Amniotic epithelial cell (primary cell): Measurements from ENCODE around the gene PPP2R3A.
"Not testable (repeated sequence)": the region's sequence is repeated elsewhere in the genome, so short reads cannot be mapped to it uniquely, and the experiment has no call there.

Experiments used
- DNase-seq: peaks from one replicate; pipeline ENCODE4 v3.0.0-alpha.2; 2010; ENCODE audit warnings: low read depth

Gene PPP2R3A

GRCh38 chr3:136083641-136084382, 118.3 kb downstream of the PPP2R3A start:
- not testable (repeated sequence) for DNase-seq

GRCh38 chr3:136085067-136085466, 119.5 kb downstream of the PPP2R3A start:
- DNase-seq, result not testable (repeated sequence)

GRCh38 chr3:136093771-136094170, 128.2 kb downstream of the PPP2R3A start:
- no peak for DNase-seq

DNA sequence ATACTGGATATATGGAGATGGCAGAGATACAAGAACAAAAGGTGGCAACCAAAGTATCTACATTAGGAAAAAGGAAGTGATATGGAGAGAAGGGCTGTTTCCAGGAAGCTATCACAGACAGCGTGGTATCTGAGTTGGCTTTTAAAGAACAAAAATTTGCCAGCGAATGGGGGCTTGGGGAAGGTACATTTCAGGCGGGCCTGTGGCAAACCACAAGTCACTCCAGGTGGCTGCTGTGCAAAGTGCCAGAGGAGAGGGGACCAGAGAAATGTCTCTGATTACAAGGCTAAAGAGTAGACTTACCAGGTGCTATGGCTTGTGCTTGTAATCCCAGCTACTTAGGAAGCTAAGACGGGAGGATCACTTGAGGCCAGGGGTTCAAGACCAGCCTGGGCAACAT, 139.5 kb downstream of the PPP2R3A start:
- DNase-seq, result no peak

DNA sequence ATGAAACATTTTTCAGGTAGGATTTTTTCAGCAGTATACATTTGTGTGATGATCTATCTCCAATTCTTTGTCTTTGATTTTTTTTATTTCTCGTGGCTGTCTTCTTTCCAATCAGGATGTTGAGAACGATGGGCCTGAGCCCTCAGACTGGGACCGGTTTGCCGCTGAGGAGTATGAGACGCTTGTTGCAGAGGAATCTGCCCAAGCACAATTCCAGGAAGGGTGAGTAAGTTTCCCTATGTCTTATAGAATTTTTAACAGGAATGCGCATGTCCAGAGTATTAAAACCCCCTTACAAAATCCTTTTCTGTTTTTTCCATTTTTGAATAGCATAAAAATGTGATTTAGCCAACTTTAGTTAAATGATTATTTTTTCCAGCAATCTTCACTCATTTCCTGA, 140.6 kb downstream of the PPP2R3A start:
- no peak for DNase-seq

DNA sequence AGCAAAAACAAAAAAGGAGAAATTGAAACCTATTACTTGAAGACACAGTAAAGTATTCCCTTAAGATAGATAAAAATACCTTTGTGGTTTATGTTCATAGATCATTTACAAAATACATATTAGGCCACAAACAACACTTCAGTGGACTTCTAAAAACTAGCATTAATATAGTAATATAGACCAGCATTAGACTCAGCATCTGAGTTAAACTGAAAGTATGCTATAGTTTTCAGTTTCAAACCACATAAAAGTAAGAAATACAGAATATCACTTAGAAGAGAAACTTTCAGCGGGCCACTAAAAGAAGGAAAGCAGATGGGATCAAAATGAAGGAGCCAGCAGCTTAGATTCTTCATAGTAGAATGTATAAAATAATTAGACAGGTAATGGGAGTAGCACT, 144.0 kb downstream of the PPP2R3A start:
- no peak for DNase-seq

- DNase-seq, result no peak
Observed at GRCh38 chr3:136110481-136110880, 145.0 kb downstream of the PPP2R3A start.

- peak; percentile 67 for DNase-seq
Observed at GRCh38 chr3:136114421-136114820, 148.9 kb downstream of the PPP2R3A start.

GRCh38 chr3:136119332-136119731, 153.8 kb downstream of the PPP2R3A start:
- not testable (repeated sequence) for DNase-seq

GRCh38 chr3:136119783-136120182, 154.3 kb downstream of the PPP2R3A start:
- not testable (repeated sequence) for DNase-seq

GRCh38 chr3:136120373-136121348, 155.1 kb downstream of the PPP2R3A start:
- DNase-seq, result peak; percentile 29

GRCh38 chr3:136122006-136122405, 156.5 kb downstream of the PPP2R3A start:
- DNase-seq, result no peak

- not testable (repeated sequence) for DNase-seq
Observed at GRCh38 chr3:136131647-136132046, 166.1 kb downstream of the PPP2R3A start.

GRCh38 chr3:136134091-136134490, 168.6 kb downstream of the PPP2R3A start:
- DNase-seq, result no peak

DNA sequence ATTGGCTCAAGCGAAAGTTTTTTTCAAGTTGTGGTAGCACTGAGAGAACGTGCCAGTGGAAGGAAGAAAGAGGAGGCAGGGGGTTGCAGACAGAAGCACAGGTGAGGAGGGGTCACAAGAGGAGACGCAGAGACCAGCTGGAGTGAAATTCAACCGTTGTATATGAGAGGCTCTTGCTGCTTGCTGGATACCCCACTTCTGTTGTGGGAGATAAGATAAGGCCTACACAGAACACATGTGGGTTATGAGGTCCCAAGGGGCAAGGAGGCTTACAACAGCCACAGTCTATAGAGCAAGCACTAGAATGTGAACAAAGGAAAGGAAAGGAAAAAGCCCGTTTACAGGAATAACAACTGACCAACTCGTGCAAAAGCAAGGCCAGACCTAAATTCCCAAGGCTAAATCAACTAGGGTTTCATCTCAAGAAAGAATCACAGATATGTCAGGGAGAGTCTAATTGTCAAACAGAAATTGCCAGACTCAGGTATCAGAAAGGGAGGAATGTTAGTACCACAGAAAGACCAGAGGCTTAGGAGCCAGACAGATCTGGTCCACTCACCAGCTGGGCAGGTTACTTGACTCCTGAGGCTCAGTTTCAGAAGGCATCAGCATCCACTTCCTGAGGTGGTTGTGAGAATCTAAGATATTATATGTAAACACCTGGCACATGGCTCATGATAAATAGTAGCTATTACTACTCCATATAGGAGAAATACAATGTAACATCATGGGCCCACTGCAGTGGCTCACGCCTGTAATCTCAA, 169.7 kb downstream of the PPP2R3A start:
- DNase-seq, result peak; percentile 35

- DNase-seq, result no peak
Observed at GRCh38 chr3:136136454-136136853, 170.9 kb downstream of the PPP2R3A start.

- no peak for DNase-seq
Observed at GRCh38 chr3:136141291-136141785, 175.8 kb downstream of the PPP2R3A start.

- no peak for DNase-seq
Observed at GRCh38 chr3:136141891-136142290, 176.4 kb downstream of the PPP2R3A start.

DNA sequence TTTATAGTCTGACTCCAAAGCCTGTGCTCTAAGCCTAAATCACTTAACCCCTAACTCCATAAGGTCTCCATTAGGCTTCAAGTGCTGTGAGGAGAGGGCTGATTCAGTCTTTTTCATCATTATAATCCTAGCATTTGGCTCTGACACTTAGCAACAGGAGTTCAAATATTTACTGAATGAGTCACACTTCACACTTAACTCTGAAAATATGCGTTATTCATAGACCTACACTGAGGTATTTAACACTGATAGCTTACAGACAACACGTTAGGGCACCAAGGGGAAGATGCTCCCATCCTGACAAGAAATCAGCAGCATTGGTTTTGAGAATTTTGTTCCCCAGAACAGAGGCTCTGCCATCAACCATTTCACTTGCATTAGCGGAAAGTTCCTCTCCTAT, 177.1 kb downstream of the PPP2R3A start:
- DNase-seq, result peak; percentile 87

DNA sequence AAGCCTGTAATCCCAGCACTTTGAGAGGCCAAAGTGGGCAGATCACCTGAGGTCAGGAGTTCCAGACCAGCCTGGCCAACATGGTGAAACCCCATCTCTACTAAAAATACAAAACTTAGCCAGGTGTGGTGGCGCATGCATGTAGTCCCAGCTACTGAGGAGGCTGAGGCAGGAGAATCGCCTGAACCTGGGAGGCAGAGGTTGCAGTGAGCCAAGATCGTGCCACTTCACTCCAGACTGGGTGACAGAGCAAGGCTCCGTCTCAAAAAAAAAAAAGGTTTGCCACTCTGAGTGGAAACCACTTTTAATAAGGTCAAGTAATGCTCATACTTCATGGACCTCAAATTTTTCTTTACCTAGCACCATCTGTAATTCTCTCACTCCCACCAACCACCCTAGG, 178.9 kb downstream of the PPP2R3A start:
- not testable (repeated sequence) for DNase-seq

GRCh38 chr3:136146981-136147729, 181.6 kb downstream of the PPP2R3A start:
- DNase-seq, result no peak
